NCI-H345 treated with DMSO at 0.1 percent for 48 hours (cell line): ENCODE results near the gene PKIB.

Experiments
- DNase-seq: peaks from one replicate; lab custom pipeline; 2025; ENCODE audit not compliant: unreplicated experiment; lab: John Stamatoyannopoulos, UW

PKIB gene

GRCh38 chr6:122709922-122710512, 99.8 kb downstream of the PKIB start:
- DNase-seq: no peak

GRCh38 chr6:122710908-122711635, 100.9 kb downstream of the PKIB start:
- no peak for DNase-seq

- DNase-seq: no peak
Observed at GRCh38 chr6:122712093-122712447, 101.9 kb downstream of the PKIB start.

GRCh38 chr6:122712448-122713137, 102.4 kb downstream of the PKIB start:
- DNase-seq: no peak

GRCh38 chr6:122713138-122713537, 102.9 kb downstream of the PKIB start:
- no peak for DNase-seq

- no peak for DNase-seq
Observed at GRCh38 chr6:122714059-122714458, 103.9 kb downstream of the PKIB start.

- DNase-seq: no peak
Observed at GRCh38 chr6:122715725-122716124, 105.5 kb downstream of the PKIB start.

GRCh38 chr6:122717350-122717749, 107.1 kb downstream of the PKIB start:
- DNase-seq: peak; percentile 81

- no peak for DNase-seq
Observed at GRCh38 chr6:122718616-122719015, 108.4 kb downstream of the PKIB start.

- DNase-seq: no peak
Observed at GRCh38 chr6:122719176-122719575, 109.0 kb downstream of the PKIB start.

GRCh38 chr6:122722746-122723145, 112.5 kb downstream of the PKIB start:
- no peak for DNase-seq

- DNase-seq: no peak
Observed at GRCh38 chr6:122726649-122727048, 116.4 kb downstream of the PKIB start.

GRCh38 chr6:122727244-122727643, 117.0 kb downstream of the PKIB start:
- no peak for DNase-seq

GRCh38 chr6:122730334-122730733, 120.1 kb downstream of the PKIB start:
- DNase-seq: no peak

GRCh38 chr6:122730775-122731386, 120.7 kb downstream of the PKIB start:
- DNase-seq: peak; percentile 66

- no peak for DNase-seq
Observed at GRCh38 chr6:122733259-122733658, 123.1 kb downstream of the PKIB start.

GRCh38 chr6:122734529-122735395, 124.6 kb downstream of the PKIB start:
- DNase-seq: peak; percentile 24

GRCh38 chr6:122735582-122735981, 125.4 kb downstream of the PKIB start:
- peak; percentile 91 for DNase-seq

GRCh38 chr6:122736163-122736562, 126.0 kb downstream of the PKIB start:
- peak; percentile 86 for DNase-seq

- no peak for DNase-seq
Observed at GRCh38 chr6:122736616-122737015, 126.4 kb downstream of the PKIB start.

- no peak for DNase-seq
Observed at GRCh38 chr6:122740091-122740490, 129.9 kb downstream of the PKIB start.
